ENCODE measurements around the gene KCNJ16. TPM values are rescaled to one million over a fixed set of nuclear protein-coding genes. Genes with fewer than 3 reads are reported as not detected.

The KCNJ16 gene
- total and polyA plus RNA-seq, 9 of the 15 experiments (the other 6 are each of a cell fraction or from before 2014, with no cell fraction given) = 0.01 to 0.75 (median 0.07) TPM; not detected in 4

DNA sequence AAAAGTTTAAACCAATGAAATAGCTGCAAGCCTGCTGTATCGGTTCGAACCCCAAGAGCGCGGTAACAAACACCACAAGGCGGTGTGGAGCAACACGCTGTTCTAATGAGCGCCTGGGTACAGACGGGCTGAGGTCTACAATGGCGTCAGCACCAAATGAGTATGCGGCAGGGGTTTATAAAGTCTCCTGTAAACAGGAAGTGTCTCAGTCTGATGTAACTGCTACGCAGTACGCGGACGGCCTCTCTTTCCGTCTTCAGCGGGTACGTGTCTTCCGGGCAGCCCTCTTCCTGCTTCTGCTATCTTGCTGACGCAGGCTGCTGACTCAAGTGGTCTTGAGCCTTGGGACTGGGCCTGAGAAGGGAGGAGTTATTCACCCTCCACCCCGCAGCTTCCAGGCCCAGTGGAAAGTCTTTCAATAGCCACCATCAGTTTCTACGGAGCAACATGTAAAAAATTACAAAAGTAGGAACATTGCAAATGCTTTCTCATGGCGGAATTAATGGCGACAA lies 53.8 kb downstream of the KCNJ16 start (continued):
- TF ChIP-seq KAT7 (CRISPR knock-in tag; IDR thresholded peaks at IDR 0.05; ENCODE audit: borderline replicate concordance) (no peak), ZNF143 (CRISPR knock-in tag; IDR thresholded peaks at IDR 0.05) (no peak), TSC22D4 (tag; IDR thresholded peaks at IDR 0.05) (no peak), POLR2G (IDR thresholded peaks at IDR 0.05; ENCODE audit: low read depth, low read length) (peak; percentile 86), FOXA3 (CRISPR knock-in tag; conservative IDR thresholded peaks at IDR 0.05 in 1 of 2, IDR thresholded peaks at IDR 0.05 in 1 of 2) (peak in 1 of 2 experiments; percentile 33; a peak in 1 of 4 replicates), SAFB2 (IDR thresholded peaks at IDR 0.05; ENCODE audit: borderline replicate concordance, low read depth, low read length, severe bottlenecking) (no peak), ZNF316 (IDR thresholded peaks at IDR 0.05) (peak; percentile 71), ZKSCAN3 (CRISPR knock-in tag; IDR thresholded peaks at IDR 0.05) (no peak), FOXK2 (conservative IDR thresholded peaks at IDR 0.05 in 1 of 2, IDR thresholded peaks at IDR 0.05 in 1 of 2; ENCODE audit: low read depth in 2 of 2) (peak; percentile 88 to 90), PHF21A (IDR thresholded peaks at IDR 0.05; ENCODE audit: borderline replicate concordance, low read depth) (no peak), KLF1 (tag; IDR thresholded peaks at IDR 0.05) (no peak), STAG1 (CRISPR knock-in tag; IDR thresholded peaks at IDR 0.05; ENCODE audit: borderline replicate concordance) (no peak), RFX5 (IDR thresholded peaks at IDR 0.05; ENCODE audit: low read depth, low read length) (no peak), ZNF121 (CRISPR knock-in tag; conservative IDR thresholded peaks at IDR 0.05) (no peak), SOX6 (IDR thresholded peaks at IDR 0.05) (peak; percentile 29; the same call in 1 of the 2 replicates), KDM4B (IDR thresholded peaks at IDR 0.05; ENCODE audit: borderline replicate concordance in 2 of 2, low read depth in 1 of 2) (no peak), ZBTB1 (CRISPR knock-in tag; IDR thresholded peaks at IDR 0.05; ENCODE audit: borderline replicate concordance, low read depth) (no peak), FOXM1 (IDR thresholded peaks at IDR 0.05; ENCODE audit: low read depth) (peak; percentile 38; the same call in 1 of the 2 replicates), FOXM1 (CRISPR knock-in tag; IDR thresholded peaks at IDR 0.05; ENCODE audit: low read depth) (no peak), ZNF830 (CRISPR knock-in tag; IDR thresholded peaks at IDR 0.05) (no peak), NEUROD1 (IDR thresholded peaks at IDR 0.05; ENCODE audit: borderline replicate concordance, low read depth, low read length, partially characterized antibody) (no peak), MEF2D (tag; conservative IDR thresholded peaks at IDR 0.05; ENCODE audit: low read depth) (no peak)
- TF ChIP-seq, protein P1, sequence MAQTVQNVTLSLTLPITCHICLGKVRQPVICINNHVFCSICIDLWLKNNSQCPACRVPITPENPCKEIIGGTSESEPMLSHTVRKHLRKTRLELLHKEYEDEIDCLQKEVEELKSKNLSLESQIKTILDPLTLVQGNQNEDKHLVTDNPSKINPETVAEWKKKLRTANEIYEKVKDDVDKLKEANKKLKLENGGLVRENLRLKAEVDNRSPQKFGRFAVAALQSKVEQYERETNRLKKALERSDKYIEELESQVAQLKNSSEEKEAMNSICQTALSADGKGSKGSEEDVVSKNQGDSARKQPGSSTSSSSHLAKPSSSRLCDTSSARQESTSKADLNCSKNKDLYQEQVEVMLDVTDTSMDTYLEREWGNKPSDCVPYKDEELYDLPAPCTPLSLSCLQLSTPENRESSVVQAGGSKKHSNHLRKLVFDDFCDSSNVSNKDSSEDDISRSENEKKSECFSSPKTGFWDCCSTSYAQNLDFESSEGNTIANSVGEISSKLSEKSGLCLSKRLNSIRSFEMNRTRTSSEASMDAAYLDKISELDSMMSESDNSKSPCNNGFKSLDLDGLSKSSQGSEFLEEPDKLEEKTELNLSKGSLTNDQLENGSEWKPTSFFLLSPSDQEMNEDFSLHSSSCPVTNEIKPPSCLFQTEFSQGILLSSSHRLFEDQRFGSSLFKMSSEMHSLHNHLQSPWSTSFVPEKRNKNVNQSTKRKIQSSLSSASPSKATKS (CRISPR knock-in tag; IDR thresholded peaks at IDR 0.05) = no peak
- TF ChIP-seq, protein P2, sequence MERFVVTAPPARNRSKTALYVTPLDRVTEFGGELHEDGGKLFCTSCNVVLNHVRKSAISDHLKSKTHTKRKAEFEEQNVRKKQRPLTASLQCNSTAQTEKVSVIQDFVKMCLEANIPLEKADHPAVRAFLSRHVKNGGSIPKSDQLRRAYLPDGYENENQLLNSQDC (CRISPR knock-in tag; IDR thresholded peaks at IDR 0.05) = no peak
- TF ChIP-seq, protein P3, sequence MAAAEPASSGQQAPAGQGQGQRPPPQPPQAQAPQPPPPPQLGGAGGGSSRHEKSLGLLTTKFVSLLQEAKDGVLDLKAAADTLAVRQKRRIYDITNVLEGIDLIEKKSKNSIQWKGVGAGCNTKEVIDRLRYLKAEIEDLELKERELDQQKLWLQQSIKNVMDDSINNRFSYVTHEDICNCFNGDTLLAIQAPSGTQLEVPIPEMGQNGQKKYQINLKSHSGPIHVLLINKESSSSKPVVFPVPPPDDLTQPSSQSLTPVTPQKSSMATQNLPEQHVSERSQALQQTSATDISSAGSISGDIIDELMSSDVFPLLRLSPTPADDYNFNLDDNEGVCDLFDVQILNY (CRISPR knock-in tag; IDR thresholded peaks at IDR 0.05) = no peak
- TF ChIP-seq, protein P4, sequence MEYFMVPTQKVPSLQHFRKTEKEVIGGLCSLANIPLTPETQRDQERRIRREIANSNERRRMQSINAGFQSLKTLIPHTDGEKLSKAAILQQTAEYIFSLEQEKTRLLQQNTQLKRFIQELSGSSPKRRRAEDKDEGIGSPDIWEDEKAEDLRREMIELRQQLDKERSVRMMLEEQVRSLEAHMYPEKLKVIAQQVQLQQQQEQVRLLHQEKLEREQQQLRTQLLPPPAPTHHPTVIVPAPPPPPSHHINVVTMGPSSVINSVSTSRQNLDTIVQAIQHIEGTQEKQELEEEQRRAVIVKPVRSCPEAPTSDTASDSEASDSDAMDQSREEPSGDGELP (CRISPR knock-in tag; IDR thresholded peaks at IDR 0.05; ENCODE audit: borderline replicate concordance) = peak; percentile 59; the same call in 1 of the 2 replicates
